Panc1 (cell line): Measurements from ENCODE around the gene OR4S2.

Experiments used
- POLR2AphosphoS5 ChIP-seq: IDR thresholded peaks from 2 replicates; pipeline ENCODE4 v1.6.1; 2012; ENCODE audit warnings: mild to moderate bottlenecking, low read depth, low read length, moderate library complexity
- SIN3A ChIP-seq: IDR thresholded peaks from 2 replicates; pipeline ENCODE4 v1.6.1; 2012; ENCODE audit warnings: low read depth, mild to moderate bottlenecking, low read length, moderate library complexity, borderline replicate concordance; ENCODE audit not compliant: insufficient read depth
- TF ChIP-seq, protein P1 (sequence below): fragments of 450-650 bp; IDR thresholded peaks from 2 replicates; pipeline ENCODE4 v1.5.1; 2017; ENCODE audit warnings: mild to moderate bottlenecking

- TF ChIP-seq, protein P1, sequence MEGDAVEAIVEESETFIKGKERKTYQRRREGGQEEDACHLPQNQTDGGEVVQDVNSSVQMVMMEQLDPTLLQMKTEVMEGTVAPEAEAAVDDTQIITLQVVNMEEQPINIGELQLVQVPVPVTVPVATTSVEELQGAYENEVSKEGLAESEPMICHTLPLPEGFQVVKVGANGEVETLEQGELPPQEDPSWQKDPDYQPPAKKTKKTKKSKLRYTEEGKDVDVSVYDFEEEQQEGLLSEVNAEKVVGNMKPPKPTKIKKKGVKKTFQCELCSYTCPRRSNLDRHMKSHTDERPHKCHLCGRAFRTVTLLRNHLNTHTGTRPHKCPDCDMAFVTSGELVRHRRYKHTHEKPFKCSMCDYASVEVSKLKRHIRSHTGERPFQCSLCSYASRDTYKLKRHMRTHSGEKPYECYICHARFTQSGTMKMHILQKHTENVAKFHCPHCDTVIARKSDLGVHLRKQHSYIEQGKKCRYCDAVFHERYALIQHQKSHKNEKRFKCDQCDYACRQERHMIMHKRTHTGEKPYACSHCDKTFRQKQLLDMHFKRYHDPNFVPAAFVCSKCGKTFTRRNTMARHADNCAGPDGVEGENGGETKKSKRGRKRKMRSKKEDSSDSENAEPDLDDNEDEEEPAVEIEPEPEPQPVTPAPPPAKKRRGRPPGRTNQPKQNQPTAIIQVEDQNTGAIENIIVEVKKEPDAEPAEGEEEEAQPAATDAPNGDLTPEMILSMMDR = no peak
- no peak for TF ChIP-seq SIN3A
- TF ChIP-seq POLR2AphosphoS5 = no peak
These were observed 21.2 kb downstream of the OR4S2 start for GRCh38 chr11:55669376-55669775.
